ENCODE data around the gene IL17C.
"Not testable (repeated sequence)": the region's sequence is repeated elsewhere in the genome, so short reads cannot be mapped to it uniquely, and the experiment has no call there.

Gene IL17C, protein sequence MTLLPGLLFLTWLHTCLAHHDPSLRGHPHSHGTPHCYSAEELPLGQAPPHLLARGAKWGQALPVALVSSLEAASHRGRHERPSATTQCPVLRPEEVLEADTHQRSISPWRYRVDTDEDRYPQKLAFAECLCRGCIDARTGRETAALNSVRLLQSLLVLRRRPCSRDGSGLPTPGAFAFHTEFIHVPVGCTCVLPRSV

GRCh38 chr16:88638323-88639230 is at the start of gene IL17C:
TSS of gene IL17C (plus strand) at chr16:88638572. CDS start at chr16:88638642, 70 bp downstream.
- DNase-seq (ENCODE audit: low spot score) = no peak

- no peak for DNase-seq (ENCODE audit: low spot score)
Measured at GRCh38 chr16:88588754-88589153, 49.6 kb upstream of the IL17C start.

GRCh38 chr16:88589441-88589840 is 48.9 kb upstream of the IL17C start:
- no peak for DNase-seq (ENCODE audit: low spot score)

GRCh38 chr16:88591577-88592021 is 46.8 kb upstream of the IL17C start:
- DNase-seq (ENCODE audit: low spot score) = no peak

DNA sequence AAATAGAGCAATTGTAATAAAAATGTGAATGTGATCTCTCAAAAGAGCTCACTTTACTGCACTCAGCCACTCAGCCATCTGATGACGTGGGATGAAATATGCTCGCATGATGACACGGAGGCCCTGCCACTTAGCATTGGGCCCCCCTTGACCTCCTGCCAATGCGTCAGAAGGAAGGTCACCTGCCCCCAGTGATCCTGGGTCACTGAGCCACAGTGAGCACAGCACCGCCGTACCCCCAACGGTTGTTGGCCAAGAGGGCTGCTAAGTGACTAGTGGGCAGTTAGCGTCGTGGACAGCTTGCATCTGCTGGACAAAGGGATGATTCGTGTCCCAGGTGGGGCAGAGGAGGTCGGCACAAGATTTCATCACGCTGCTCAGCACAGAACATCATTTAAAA is 45.3 kb upstream of the IL17C start:
- no peak for DNase-seq (ENCODE audit: low spot score)

- no peak for DNase-seq (ENCODE audit: low spot score)
Measured at GRCh38 chr16:88593489-88593888, 44.9 kb upstream of the IL17C start.

- DNase-seq (ENCODE audit: low spot score) = no peak
Measured at GRCh38 chr16:88593910-88594309, 44.5 kb upstream of the IL17C start.

- no peak for DNase-seq (ENCODE audit: low spot score)
Measured at GRCh38 chr16:88595101-88595500, 43.3 kb upstream of the IL17C start.

- no peak for DNase-seq (ENCODE audit: low spot score)
Measured at GRCh38 chr16:88595921-88596320, 42.5 kb upstream of the IL17C start.

- no peak for DNase-seq (ENCODE audit: low spot score)
Measured at GRCh38 chr16:88596483-88596882, 41.9 kb upstream of the IL17C start.

DNA sequence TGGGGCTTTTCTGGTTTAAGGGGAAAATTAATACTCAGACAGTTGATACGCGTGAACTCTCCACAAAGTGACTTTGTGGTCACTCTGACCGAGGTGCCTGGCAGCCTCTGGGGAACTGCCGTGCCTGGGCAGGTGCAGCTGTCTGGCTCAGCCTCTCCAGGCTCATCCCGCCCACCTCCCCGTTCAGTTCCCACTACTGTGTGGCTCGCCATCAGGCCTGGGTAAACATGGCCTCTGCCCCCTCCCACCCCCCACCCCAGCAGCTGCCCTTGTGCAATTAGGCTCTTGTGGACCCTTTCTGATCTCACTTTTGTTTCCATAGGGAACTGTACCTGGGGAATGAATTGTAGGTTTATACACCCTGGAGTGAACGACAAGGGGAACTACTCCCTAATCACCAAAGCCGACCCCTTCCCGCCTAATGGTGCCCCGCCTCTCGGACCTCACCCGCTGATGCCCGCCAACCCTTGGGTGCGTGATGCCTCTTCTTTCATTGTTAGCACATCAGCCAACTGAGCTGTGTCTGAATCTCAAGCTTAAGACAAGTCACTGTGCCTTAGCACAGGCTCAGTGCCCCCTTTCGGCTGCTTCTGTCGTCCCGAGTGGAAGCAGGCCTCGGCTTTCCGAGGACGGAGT is 40.4 kb upstream of the IL17C start:
- no peak for DNase-seq (ENCODE audit: low spot score)

DNA sequence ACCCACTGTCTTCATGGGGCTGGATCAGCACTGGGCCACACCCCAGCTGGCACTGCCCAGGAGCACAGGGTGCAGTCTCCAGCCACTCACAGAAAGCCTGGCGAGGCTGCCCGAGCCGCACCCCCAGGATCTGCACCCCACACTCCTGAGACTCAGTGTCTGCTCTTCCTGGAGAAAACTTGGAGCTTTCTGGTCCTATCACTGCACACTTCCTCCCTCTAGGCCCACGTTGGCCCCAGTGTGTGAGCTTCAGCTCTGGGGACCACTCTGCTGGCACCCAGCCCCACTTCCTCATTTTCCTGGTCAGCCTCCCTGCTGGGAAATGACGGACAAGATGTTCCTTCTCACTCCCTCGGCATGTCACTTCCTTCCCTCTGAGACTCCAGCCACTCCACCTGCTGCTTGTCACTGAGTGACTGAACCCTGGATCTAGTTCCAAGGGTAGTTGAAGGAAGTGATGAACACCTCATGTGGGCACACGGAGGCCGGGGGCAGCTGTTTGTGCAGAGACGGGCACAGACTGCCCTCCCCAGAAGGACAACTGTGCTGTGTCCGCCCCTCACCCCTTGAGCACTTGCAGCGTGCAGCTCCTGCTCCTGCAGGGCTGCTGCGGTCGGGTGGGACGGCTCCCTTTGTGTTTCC is 39.2 kb upstream of the IL17C start:
- no peak for DNase-seq (ENCODE audit: low spot score)

DNA sequence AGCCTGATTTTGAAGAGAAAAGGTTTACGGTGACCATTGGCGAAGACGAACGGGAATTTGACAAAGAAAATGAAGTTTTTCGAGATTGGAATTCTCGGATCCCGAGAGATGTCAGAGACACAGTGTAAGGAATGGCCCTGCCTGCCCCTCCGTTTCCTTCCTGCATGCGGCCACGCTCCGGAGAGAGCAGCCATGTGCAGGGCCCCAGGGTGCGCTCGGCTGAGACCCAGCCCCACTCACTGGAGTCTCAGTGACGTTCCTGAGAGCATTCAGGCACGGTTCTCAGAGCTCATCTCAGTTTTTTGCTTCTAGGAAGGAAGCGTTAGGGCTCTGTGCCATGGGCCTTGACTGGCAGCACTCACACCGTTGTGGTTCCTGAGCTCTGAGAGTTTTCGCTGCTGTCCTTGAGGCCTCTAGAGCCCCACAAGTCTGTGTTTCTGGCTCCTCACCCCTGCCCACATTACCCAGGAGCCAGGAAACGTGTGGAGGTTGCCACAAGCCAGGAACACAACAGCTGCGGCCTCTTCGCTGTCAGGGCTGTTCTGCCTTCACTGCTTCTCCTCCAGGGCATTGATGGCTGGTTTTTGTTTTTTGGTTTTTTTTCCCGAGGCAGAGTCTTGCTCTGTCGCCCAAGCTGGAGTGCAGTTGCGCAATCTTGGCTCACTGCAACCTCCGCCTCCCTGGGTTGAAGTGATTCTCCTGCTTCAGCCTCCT is 38.4 kb upstream of the IL17C start:
- DNase-seq (ENCODE audit: low spot score) = no peak

DNA sequence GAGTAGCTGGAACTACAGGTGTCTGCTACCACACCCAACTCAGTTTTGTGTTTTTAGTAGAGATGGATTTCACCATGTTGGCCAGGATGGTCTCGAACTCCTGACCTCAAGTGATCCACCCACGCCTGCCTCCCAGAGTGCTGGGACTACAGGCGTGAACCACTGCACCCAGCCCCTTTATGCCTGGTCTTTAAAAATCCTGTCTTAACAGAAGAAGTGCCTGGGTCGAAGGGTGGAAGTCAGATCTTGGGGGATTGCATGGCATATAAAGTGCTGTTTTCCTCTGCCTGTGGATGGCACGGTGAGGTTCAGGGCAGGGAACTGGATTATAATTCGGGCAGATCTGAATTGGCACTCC is 37.9 kb upstream of the IL17C start:
- DNase-seq (ENCODE audit: low spot score) = no peak

DNA sequence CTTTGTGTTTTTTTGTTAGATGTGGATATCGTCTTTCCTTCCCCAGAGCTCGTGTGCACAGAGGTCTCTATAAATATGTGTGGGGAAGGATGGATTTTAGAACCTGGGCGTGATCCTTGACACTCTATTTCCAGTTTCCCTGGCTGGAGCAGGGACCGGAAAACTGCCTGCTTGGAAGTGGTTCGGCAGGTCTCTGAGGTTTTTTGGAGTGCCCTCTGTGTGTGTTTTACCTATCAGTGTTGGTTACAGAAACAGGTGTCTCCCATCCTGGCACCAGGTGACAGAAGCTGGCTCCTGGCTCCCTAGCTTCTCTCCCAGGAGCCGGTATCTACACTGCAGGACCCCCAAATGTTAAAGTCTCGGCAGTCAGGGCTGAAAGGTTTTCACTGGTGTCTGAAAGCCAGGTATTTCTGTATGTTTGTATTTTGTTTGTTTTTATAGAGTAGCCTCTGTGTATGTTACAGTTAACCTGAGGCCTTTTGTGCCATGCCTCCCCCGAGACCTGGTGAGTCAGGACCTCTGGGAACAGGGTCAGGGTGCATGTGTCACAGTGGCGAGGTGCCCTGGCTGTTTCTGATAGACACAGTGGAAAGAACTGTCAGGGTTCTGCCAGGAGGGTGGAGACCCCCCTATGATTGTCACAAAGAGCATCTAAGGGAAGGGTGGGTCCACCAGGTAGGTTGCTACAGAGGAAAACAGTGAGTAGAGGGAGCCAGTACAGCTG is 36.9 kb upstream of the IL17C start:
- DNase-seq (ENCODE audit: low spot score) = no peak

DNA sequence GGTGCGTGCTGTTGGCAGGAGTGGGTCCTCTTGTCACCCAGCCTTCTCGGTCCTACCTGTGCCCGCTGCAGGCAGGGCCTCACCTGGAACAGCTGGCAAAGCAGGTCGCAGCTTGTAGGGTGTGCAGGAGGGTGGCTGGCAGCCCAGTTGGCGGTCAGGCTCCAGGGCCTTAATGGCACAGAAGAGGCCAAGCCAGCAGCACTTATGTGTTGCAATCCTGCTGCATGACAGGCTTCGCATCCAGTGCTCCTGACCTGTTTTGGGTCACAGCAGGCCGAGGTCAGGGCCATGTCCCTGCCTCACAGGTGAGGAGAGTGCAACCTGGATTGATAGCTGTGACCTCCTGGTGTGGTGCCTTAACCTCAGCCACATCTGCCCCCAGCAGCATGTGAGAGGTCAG is 36.3 kb upstream of the IL17C start:
- DNase-seq (ENCODE audit: low spot score) = no peak

DNA sequence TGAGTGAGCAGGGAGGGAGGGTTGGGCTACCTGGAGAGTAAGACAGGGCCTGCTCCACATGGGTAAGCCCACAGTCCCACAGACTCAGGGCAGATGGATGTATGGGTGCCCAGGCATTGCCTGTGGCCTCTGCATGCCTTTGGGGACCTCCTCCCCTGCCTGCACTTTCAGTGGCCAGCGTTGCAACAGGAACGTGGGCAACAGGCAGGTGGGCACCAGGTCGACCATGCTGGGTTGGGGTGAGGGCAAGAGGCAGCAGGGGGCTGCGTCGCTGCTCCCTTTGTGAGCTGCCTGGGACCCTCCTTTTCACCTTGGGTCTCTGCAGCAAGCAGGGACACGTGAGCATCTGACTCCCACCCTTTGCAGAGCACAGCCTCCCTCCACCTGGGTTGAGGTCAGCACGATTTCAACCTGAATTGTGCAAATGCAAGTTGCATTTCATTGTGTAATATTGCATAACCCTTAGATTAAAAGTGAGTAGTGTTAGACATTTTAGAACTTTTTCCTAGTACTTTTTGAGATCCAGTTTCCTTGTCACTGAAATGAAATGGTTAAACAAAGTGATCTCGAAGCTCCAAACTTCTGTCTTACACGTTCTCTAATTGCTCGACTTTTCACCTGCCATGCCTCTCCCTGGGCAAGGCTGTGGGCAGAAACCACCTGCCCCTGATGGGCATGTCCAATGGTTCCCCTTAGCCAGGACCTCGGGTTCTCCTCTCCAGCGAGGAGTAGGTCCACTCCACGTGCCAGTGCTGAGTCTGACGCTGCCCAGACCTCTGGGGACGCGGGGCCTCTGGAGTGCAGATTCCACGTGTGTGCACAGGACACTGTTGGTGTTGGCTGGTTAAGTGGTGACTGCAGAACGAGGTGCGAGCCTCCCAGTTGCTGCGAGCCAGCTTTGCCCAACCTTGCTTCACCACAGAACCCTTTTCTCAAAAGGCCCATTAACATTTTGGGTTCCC is 32.9 kb upstream of the IL17C start:
- DNase-seq (ENCODE audit: low spot score) = no peak

DNA sequence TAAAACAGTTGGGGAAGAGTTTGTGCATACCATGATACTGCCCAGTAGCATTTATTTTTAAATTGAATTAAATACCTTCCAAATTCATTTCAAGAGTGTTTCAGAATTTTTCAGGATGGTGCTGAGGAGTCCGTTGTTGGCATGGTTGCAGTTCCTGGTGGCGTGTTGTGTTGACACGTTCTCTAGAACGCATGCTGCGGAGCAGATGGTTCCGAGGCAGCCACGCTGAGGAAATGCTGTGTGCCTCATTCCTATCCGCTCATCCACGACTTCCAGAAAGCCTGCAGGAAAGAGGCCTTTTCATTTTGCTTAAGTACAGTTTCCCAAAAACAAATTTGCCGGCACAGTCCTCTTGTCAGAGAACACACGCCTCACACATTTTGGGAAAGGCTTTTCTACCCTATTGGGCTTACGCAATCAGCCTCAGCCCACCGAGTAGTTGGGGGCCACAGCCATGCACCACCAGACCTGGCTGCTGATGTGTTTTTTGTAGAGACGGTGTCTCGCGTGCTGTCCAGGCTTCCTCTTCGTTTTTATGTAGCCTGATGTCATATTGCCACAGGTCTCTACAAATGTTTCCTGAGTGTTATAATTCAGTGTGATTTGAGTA is 32.1 kb upstream of the IL17C start:
- DNase-seq (ENCODE audit: low spot score) = no peak

DNA sequence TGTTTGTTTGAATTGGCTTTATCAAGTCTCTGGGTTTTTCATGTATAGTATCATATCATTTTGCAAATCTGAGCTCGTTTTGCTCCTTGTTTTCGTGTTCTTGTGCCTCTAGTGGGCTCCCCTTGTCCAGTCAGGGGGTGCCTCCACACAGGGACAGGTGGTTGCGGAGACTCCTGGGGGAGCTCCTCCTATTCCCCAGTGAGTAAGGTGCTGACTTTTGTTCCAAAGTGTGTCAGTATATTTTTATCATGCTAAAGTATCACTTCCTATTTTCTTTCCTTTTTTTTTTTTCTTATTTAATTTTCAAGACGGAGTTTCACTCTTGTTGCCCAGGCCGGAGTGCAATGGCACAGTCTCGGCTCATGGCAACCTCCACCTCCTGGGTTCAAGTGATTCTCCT is 30.3 kb upstream of the IL17C start:
- no peak for DNase-seq (ENCODE audit: low spot score)

- DNase-seq (ENCODE audit: low spot score) = not testable (repeated sequence)
Measured at GRCh38 chr16:88609426-88609825, 28.9 kb upstream of the IL17C start.

Data from hematopoietic multipotent progenitor cell treated with erythropoietin and hydrocortisone succinate and interleukin-3 and kit ligand, for 17 days (in vitro differentiated cells).